GM23338 (cell line): ENCODE results near the gene SAMD4A. TPM values are rescaled to one million over a fixed set of nuclear protein-coding genes. Genes with fewer than 3 reads are reported as not detected.

Experiments used
- ATAC-seq: fragments of 200-7000 bp; cut with Tn5 transposase; 3 replicates; pipeline ENCODE4 v1.9.1; 2020
- DNase-seq: peaks from one replicate; pipeline ENCODE4 v3.0.0-alpha.2; 2015; ENCODE audit warnings: low spot score
- H2AFZ ChIP-seq: fragments of 200-600 bp; sonication (generic); 2 replicates; pipeline ENCODE4 v1.8.0; 2016; ENCODE audit warnings: antibody characterized with exemption, mild to moderate bottlenecking, moderate library complexity
- H3F3A ChIP-seq: fragments of 200-600 bp; sonication (generic); replicated peaks from 2 replicates; pipeline ENCODE4 v1.8.0; 2017; ENCODE audit warnings: antibody characterized with exemption, mixed run types, low read depth
- H3K27ac ChIP-seq: fragments of 200-600 bp; sonication (generic); 2 replicates; pipeline ENCODE4 v1.6.1; 2016; ENCODE audit warnings: low read depth
- H3K27me3 ChIP-seq: fragments of 200-600 bp; sonication (generic); 2 replicates; pipeline ENCODE4 v1.8.0; 2016; ENCODE audit warnings: mild to moderate bottlenecking, mixed run types, moderate library complexity; ENCODE audit not compliant: insufficient read depth
- H3K36me3 ChIP-seq: fragments of 200-600 bp; sonication (generic); 2 replicates; pipeline ENCODE4 v1.8.0; 2016; ENCODE audit warnings: mild to moderate bottlenecking; ENCODE audit not compliant: insufficient read depth
- H3K4me1 ChIP-seq: fragments of 200-600 bp; sonication (generic); 2 replicates; pipeline ENCODE4 v1.8.0; 2016; ENCODE audit warnings: mild to moderate bottlenecking, moderate library complexity; ENCODE audit not compliant: insufficient read depth
- H3K4me2 ChIP-seq: fragments of 200-600 bp; sonication (generic); 2 replicates; pipeline ENCODE4 v1.7.1; 2017; ENCODE audit warnings: mixed run types
- H3K4me3 ChIP-seq: fragments of 200-600 bp; sonication (generic); 2 replicates; pipeline ENCODE4 v1.6.1; 2016; ENCODE audit warnings: mixed run types
- H3K79me2 ChIP-seq: fragments of 200-600 bp; sonication (generic); replicated peaks from 2 replicates; pipeline ENCODE4 v1.8.0; 2017; ENCODE audit warnings: mild to moderate bottlenecking; ENCODE audit not compliant: insufficient read depth
- H3K9me2 ChIP-seq: fragments of 200-600 bp; sonication (generic); 2 replicates; pipeline ENCODE4 v1.8.0; 2017; ENCODE audit not compliant: insufficient read depth
- H4K20me1 ChIP-seq: fragments of 200-600 bp; sonication (generic); replicated peaks from 2 replicates; pipeline ENCODE4 v1.8.0; 2017; ENCODE audit warnings: mild to moderate bottlenecking; ENCODE audit not compliant: insufficient read depth
- H3K27ac Mint-ChIP-seq: 2 replicates; pipeline ENCODE4 v1.8.0; 2020; ENCODE audit warnings: inconsistent platforms, mild to moderate bottlenecking, moderate library complexity, mixed read lengths
- H3K27me3 Mint-ChIP-seq: 3 replicates; pipeline ENCODE4 v1.8.0; 2022; ENCODE audit warnings: low read depth, mild to moderate bottlenecking, moderate library complexity, mixed read lengths, inconsistent platforms; ENCODE audit not compliant: insufficient read depth, poor library complexity
- H3K36me3 Mint-ChIP-seq: 3 replicates; pipeline ENCODE4 v1.8.0; 2021; ENCODE audit warnings: low read depth, mild to moderate bottlenecking, inconsistent platforms, moderate library complexity, mixed read lengths
- H3K4me1 Mint-ChIP-seq: 3 replicates; pipeline ENCODE4 v1.8.0; 2020; ENCODE audit warnings: mild to moderate bottlenecking, inconsistent platforms, mixed read lengths
- H3K4me3 Mint-ChIP-seq: 3 replicates; pipeline ENCODE4 v1.8.0; 2021; ENCODE audit warnings: moderate library complexity, mild to moderate bottlenecking, inconsistent platforms, mixed read lengths
- H3K9me3 Mint-ChIP-seq: 3 replicates; pipeline ENCODE4 v1.8.0; 2020; ENCODE audit warnings: moderate library complexity, mild to moderate bottlenecking, inconsistent platforms, mixed read lengths
- EZH2 ChIP-seq: fragments of 200-600 bp; sonication (generic); IDR thresholded peaks from one replicate; pipeline ENCODE4 v1.8.0; 2017; ENCODE audit warnings: antibody characterized with exemption, mild to moderate bottlenecking, low read depth; ENCODE audit not compliant: unreplicated experiment
- NANOG ChIP-seq: IDR thresholded peaks from 2 replicates; pipeline ENCODE4 v1.6.1; 2016; ENCODE audit warnings: antibody characterized with exemption, borderline replicate concordance
- ZNF114 ChIP-seq: fragments of 250-450 bp; sonication (Bioruptor Pico); IDR thresholded peaks from 2 replicates; pipeline ENCODE4 v1.5.0; 2020; ENCODE audit warnings: mild to moderate bottlenecking, moderate library complexity
- polyA plus RNA-seq: library from polyadenylated mRNA; unstranded; fragments of >200 nt; fragmentation: Nextera tagmentation; extraction: Ambion mirVana; gene quantifications from 2 replicates; pipeline ENCODE4 v1.2.1, GENCODE V29; 2016
- total RNA-seq: library from RNA; depleted of rRNA; stranded (reverse); fragments of >200 nt; shearing (Covaris generic); gene quantifications from 2 replicates; pipeline ENCODE4 v1.2.3, GENCODE V29; 2014
- TF ChIP-seq, protein P1 (sequence below): fragments of 250-450 bp; sonication (Bioruptor Pico); IDR thresholded peaks from 2 replicates; pipeline ENCODE4 v1.5.0; 2020; ENCODE audit warnings: mild to moderate bottlenecking, moderate library complexity
- TF ChIP-seq, protein P2 (sequence below), 2 experiments: fragments of 200-600 bp in 1 of 2; sonication (generic) in 1 of 2; conservative IDR thresholded peaks; 2 replicates each; pipeline versions ENCODE4 v1.5.1 to v1.6.1; 2016 to 2017; ENCODE audit warnings: antibody characterized with exemption in 2 of 2, low read depth in 2 of 2, mild to moderate bottlenecking in 2 of 2, moderate library complexity in 1 of 2
- TF ChIP-seq, protein P3 (sequence below): IDR thresholded peaks from 2 replicates; pipeline ENCODE4 v1.6.1; 2016; ENCODE audit warnings: antibody characterized with exemption

Gene SAMD4A
- total and polyA plus RNA-seq, 2 experiments from 2014 or later = 1.6 to 6.9 TPM

DNA sequence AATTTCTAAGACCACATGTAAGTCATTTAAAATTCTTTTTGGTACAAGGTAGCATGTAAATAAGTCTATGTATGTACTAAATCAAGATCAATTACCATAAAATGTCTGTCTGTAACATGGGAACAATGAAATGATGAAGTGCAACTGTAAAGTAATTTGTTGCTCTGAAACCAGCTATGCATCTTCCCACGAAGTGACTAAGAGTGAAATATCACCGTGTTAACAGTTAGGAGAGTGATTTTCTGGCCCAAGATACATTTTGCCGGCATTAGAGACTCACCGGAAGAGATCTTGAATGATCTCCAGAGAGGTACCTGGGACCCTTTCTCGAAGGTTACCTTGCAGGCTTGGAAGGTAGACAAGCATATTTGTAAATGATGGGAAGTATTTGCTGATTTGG, 105.8 kb downstream of the SAMD4A start (continued):
- TF ChIP-seq, protein P1, sequence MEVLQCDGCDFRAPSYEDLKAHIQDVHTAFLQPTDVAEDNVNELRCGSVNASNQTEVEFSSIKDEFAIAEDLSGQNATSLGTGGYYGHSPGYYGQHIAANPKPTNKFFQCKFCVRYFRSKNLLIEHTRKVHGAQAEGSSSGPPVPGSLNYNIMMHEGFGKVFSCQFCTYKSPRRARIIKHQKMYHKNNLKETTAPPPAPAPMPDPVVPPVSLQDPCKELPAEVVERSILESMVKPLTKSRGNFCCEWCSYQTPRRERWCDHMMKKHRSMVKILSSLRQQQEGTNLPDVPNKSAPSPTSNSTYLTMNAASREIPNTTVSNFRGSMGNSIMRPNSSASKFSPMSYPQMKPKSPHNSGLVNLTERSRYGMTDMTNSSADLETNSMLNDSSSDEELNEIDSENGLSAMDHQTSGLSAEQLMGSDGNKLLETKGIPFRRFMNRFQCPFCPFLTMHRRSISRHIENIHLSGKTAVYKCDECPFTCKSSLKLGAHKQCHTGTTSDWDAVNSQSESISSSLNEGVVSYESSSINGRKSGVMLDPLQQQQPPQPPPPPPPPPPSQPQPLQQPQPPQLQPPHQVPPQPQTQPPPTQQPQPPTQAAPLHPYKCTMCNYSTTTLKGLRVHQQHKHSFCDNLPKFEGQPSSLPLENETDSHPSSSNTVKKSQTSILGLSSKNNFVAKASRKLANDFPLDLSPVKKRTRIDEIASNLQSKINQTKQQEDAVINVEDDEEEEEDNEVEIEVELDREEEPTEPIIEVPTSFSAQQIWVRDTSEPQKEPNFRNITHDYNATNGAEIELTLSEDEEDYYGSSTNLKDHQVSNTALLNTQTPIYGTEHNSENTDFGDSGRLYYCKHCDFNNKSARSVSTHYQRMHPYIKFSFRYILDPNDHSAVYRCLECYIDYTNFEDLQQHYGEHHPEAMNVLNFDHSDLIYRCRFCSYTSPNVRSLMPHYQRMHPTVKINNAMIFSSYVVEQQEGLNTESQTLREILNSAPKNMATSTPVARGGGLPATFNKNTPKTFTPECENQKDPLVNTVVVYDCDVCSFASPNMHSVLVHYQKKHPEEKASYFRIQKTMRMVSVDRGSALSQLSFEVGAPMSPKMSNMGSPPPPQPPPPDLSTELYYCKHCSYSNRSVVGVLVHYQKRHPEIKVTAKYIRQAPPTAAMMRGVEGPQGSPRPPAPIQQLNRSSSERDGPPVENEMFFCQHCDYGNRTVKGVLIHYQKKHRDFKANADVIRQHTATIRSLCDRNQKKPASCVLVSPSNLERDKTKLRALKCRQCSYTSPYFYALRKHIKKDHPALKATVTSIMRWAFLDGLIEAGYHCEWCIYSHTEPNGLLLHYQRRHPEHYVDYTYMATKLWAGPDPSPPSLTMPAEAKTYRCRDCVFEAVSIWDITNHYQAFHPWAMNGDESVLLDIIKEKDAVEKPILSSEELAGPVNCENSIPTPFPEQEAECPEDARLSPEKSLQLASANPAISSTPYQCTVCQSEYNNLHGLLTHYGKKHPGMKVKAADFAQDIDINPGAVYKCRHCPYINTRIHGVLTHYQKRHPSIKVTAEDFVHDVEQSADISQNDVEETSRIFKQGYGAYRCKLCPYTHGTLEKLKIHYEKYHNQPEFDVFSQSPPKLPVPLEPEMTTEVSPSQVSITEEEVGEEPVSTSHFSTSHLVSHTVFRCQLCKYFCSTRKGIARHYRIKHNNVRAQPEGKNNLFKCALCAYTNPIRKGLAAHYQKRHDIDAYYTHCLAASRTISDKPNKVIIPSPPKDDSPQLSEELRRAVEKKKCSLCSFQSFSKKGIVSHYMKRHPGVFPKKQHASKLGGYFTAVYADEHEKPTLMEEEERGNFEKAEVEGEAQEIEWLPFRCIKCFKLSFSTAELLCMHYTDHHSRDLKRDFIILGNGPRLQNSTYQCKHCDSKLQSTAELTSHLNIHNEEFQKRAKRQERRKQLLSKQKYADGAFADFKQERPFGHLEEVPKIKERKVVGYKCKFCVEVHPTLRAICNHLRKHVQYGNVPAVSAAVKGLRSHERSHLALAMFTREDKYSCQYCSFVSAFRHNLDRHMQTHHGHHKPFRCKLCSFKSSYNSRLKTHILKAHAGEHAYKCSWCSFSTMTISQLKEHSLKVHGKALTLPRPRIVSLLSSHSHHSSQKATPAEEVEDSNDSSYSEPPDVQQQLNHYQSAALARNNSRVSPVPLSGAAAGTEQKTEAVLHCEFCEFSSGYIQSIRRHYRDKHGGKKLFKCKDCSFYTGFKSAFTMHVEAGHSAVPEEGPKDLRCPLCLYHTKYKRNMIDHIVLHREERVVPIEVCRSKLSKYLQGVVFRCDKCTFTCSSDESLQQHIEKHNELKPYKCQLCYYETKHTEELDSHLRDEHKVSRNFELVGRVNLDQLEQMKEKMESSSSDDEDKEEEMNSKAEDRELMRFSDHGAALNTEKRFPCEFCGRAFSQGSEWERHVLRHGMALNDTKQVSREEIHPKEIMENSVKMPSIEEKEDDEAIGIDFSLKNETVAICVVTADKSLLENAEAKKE (CRISPR knock-in tag) = no peak
- no peak for TF ChIP-seq EZH2

DNA sequence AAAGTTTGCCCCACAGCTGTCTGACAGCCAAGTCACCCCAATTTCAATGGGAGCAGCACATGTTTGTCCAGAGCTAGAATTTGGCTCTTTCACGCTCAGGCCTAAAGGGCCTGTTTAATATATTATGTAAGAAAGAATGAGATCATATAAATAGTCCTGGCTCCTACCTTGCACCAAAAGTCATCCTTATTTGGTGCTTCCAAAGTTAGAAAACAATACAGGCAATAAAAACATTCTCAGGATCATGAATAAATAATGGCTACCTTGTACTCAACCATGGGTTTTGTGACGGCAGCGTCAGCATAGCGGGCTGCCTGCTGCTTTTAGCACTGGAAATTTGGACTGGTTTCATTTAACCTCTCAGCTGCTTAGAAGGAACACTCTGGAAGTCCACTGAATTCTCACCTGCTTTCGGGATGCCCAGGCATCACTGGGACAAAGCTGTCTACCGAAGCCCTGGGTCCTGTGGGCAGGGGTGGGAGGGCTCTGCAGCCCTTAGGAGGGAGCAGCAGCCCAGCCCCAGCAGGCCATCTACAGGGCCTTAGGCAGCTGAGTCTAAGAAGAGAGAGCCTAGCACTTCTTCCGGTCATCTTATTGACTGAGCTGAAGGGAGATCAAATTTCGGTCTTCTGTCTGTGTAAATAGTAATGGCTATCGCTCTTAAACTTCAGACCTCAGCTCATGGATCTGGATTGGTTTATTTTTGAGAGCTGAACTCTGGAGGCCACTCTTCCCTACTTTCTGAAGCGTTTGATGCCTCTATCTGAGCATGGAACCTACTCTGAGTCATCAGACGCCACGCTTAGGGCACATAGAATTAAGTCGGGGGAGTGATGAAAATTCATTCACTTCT, 106.5 kb downstream of the SAMD4A start:
- Histone ChIP-seq H3K27ac (peak overlapping the region; percentile 72), H4K20me1 (no peaks in the 10 kb centered on the region), H3K4me3 (no peak overlapping the region), H3F3A (no peaks in the 10 kb centered on the region), H3K4me1 (peaks cover 51% of the 10 kb centered on the region), H2AFZ (no peak overlapping the region), H3K4me2 (peak overlapping the region; percentile 46), H3K9me2 (no peaks in the 10 kb centered on the region), H3K27me3 (no peaks in the 10 kb centered on the region), H3K79me2 (no peaks in the 10 kb centered on the region), H3K36me3 (no peaks in the 10 kb centered on the region)
- Mint-ChIP-seq H3K36me3 (no peaks in the 10 kb centered on the region), H3K4me3 (no peak overlapping the region), H3K27ac (peak overlapping the region; percentile 83), H3K4me1 (peaks cover 71% of the 10 kb centered on the region), H3K27me3 (peaks cover 9% of the 10 kb centered on the region), H3K9me3 (no peaks in the 10 kb centered on the region)
- DNase-seq (peak; percentile 51), ATAC-seq (peak; percentile 62)
- TF ChIP-seq NANOG (no peak), EZH2 (no peak), ZNF114 (CRISPR knock-in tag) (no peak)
- TF ChIP-seq, protein P2, sequence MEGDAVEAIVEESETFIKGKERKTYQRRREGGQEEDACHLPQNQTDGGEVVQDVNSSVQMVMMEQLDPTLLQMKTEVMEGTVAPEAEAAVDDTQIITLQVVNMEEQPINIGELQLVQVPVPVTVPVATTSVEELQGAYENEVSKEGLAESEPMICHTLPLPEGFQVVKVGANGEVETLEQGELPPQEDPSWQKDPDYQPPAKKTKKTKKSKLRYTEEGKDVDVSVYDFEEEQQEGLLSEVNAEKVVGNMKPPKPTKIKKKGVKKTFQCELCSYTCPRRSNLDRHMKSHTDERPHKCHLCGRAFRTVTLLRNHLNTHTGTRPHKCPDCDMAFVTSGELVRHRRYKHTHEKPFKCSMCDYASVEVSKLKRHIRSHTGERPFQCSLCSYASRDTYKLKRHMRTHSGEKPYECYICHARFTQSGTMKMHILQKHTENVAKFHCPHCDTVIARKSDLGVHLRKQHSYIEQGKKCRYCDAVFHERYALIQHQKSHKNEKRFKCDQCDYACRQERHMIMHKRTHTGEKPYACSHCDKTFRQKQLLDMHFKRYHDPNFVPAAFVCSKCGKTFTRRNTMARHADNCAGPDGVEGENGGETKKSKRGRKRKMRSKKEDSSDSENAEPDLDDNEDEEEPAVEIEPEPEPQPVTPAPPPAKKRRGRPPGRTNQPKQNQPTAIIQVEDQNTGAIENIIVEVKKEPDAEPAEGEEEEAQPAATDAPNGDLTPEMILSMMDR (conservative IDR thresholded peaks at IDR 0.05; ENCODE audit: low read depth in 2 of 2) = no peak
- TF ChIP-seq, protein P3, sequence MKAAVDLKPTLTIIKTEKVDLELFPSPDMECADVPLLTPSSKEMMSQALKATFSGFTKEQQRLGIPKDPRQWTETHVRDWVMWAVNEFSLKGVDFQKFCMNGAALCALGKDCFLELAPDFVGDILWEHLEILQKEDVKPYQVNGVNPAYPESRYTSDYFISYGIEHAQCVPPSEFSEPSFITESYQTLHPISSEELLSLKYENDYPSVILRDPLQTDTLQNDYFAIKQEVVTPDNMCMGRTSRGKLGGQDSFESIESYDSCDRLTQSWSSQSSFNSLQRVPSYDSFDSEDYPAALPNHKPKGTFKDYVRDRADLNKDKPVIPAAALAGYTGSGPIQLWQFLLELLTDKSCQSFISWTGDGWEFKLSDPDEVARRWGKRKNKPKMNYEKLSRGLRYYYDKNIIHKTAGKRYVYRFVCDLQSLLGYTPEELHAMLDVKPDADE = no peak
